GM12878 (cell line): ENCODE measurements around the gene CARHSP1. TPM values are rescaled to one million over a fixed set of nuclear protein-coding genes. Genes with fewer than 3 reads are reported as not detected.

ENCODE experiments used
- ATAC-seq: fragments of 200-7000 bp; cut with Tn5 transposase; 3 replicates; pipeline ENCODE4 v1.9.1; 2020; ENCODE audit warnings: mild to moderate bottlenecking, moderate library complexity
- BruUV-seq: library from RNA; stranded (reverse); fragments of 400-500 nt; replicated peaks from 2 replicates; lab custom pipeline; 2021; lab: Mats Ljungman, UMichigan
- CTCF ChIA-PET: fragments of 300-600 bp; sonication (Branson Sonifier 250); formaldehyde crosslinking; extraction: SDS; loops from one replicate; lab custom pipeline; 2021; ENCODE audit warnings: inconsistent platforms; lab: Yijun Ruan, JAX
- POLR2A ChIA-PET: fragments of 350-600 bp; formaldehyde crosslinking; extraction: SDS; loops from one replicate; lab custom pipeline; 2021; ENCODE audit warnings: inconsistent platforms; lab: Charles Lee
- RAD21 ChIA-PET: fragments of 300-600 bp; sonication (Branson Sonifier 250); formaldehyde crosslinking; loops from one replicate; lab custom pipeline; 2023; ENCODE audit warnings: antibody characterized with exemption; ENCODE audit not compliant: unreplicated experiment; lab: Charles Lee
- SMC1A ChIA-PET: fragments of 300-600 bp; sonication (Branson Sonifier 250); formaldehyde crosslinking; loops from one replicate; lab custom pipeline; 2023; ENCODE audit not compliant: unreplicated experiment, uncharacterized antibody; lab: Charles Lee
- DNase-seq: peaks from one replicate; pipeline ENCODE4 v3.0.0-alpha.2; 2011; ENCODE audit warnings: low read depth, low spot score
- FAIRE-seq: peaks from 3 replicates; lab custom pipeline; 2011; peaks lifted over from hg19 to GRCh38; lab: Jason Lieb, UNC
- H2AFZ ChIP-seq: 2 replicates; pipeline ENCODE4 v1.6.0; 2011; ENCODE audit warnings: low read depth, low read length, control low read depth; ENCODE audit not compliant: control insufficient read depth
- H3K27ac ChIP-seq: 2 replicates; pipeline ENCODE4 v1.5.1; 2011; ENCODE audit warnings: control low read depth; ENCODE audit not compliant: control insufficient read depth, insufficient read depth
- H3K27me3 ChIP-seq, 2 experiments: replicated peaks in 1 of 2; 2 replicates each; pipeline versions ENCODE4 v1.6.0 to v1.6.1; 2011; ENCODE audit warnings: low read length in 1 of 2; ENCODE audit not compliant: control insufficient read depth in 2 of 2, insufficient read depth in 2 of 2
- H3K36me3 ChIP-seq, 2 experiments: 2 replicates each; pipeline ENCODE4 v1.5.1; 2011; ENCODE audit warnings: low read length in 1 of 2; ENCODE audit not compliant: control insufficient read depth in 2 of 2, insufficient read depth in 2 of 2
- H3K4me1 ChIP-seq: 2 replicates; pipeline ENCODE4 v1.6.1; 2011; ENCODE audit warnings: mild to moderate bottlenecking, low read length, moderate library complexity, mixed read lengths; ENCODE audit not compliant: control insufficient read depth, insufficient read depth
- H3K4me2 ChIP-seq: 2 replicates; pipeline ENCODE4 v1.6.0; 2011; ENCODE audit warnings: control low read depth; ENCODE audit not compliant: control insufficient read depth, insufficient read depth
- H3K4me3 ChIP-seq: fragments of 200-600 bp; sonication (generic); 2 replicates; pipeline ENCODE4 v1.5.1; 2016
- H3K79me2 ChIP-seq: 2 replicates; pipeline ENCODE4 v1.6.0; 2011; ENCODE audit warnings: low read length; ENCODE audit not compliant: control insufficient read depth, insufficient read depth
- H3K9ac ChIP-seq: 2 replicates; pipeline ENCODE4 v1.8.0; 2011; ENCODE audit warnings: low read length, control low read depth, mixed read lengths; ENCODE audit not compliant: control insufficient read depth, insufficient read depth
- H3K9me3 ChIP-seq: replicated peaks from 3 replicates; pipeline ENCODE4 v1.5.1; 2011; ENCODE audit warnings: mild to moderate bottlenecking, low read length; ENCODE audit not compliant: control insufficient read depth, insufficient read depth
- H4K20me1 ChIP-seq: 2 replicates; pipeline ENCODE4 v1.6.0; 2011; ENCODE audit not compliant: control insufficient read depth, insufficient read depth
- CHD2 ChIP-seq: IDR thresholded peaks from 2 replicates; pipeline ENCODE4 v1.6.1; 2011; ENCODE audit warnings: low read depth, low read length, improper control_type of control experiment, borderline replicate concordance
- CTCF ChIP-seq, 3 experiments: IDR thresholded peaks in 2 of 3; conservative IDR thresholded peaks in 1 of 3; 2 replicates each; pipeline ENCODE4 v1.5.1; 2011; ENCODE audit warnings: low read depth in 3 of 3, low read length in 3 of 3, mild to moderate bottlenecking in 3 of 3, control low read depth in 2 of 3, moderate library complexity in 2 of 3, inconsistent platforms in 1 of 3, mixed read lengths in 1 of 3; ENCODE audit not compliant: control insufficient read depth in 2 of 3, insufficient read depth in 1 of 3; ENCODE audit errors: extremely low read depth in 1 of 3
- DPF2 ChIP-seq: fragments of 450-650 bp; IDR thresholded peaks from 2 replicates; pipeline ENCODE4 v1.6.1; 2017; ENCODE audit warnings: mild to moderate bottlenecking
- EP300 ChIP-seq, 2 experiments: fragments of 150-350 bp in 1 of 2; IDR thresholded peaks; 2 replicates each; pipeline ENCODE4 v1.6.1; 2011 to 2012; ENCODE audit warnings: low read depth in 2 of 2, low read length in 2 of 2, borderline replicate concordance in 1 of 2, improper control_type of control experiment in 1 of 2, inconsistent platforms in 1 of 2; ENCODE audit not compliant: control insufficient read depth in 1 of 2
- IKZF2 ChIP-seq, 2 experiments: fragments of 450-650 bp; IDR thresholded peaks; 2 replicates each; pipeline ENCODE4 v1.6.1; 2017; ENCODE audit warnings: mild to moderate bottlenecking in 2 of 2, moderate library complexity in 2 of 2
- MEF2B ChIP-seq: fragments of 450-650 bp; IDR thresholded peaks from 2 replicates; pipeline ENCODE4 v1.6.1; 2018; ENCODE audit warnings: mild to moderate bottlenecking, moderate library complexity; ENCODE audit not compliant: partially characterized antibody, poor library complexity, severe bottlenecking
- NR2C1 ChIP-seq: fragments of 450-650 bp; IDR thresholded peaks from 2 replicates; pipeline ENCODE4 v1.6.1; 2017; ENCODE audit warnings: antibody characterized with exemption, mild to moderate bottlenecking, moderate library complexity
- POU2F2 ChIP-seq: IDR thresholded peaks from 3 replicates; pipeline ENCODE4 v1.6.1; 2011; ENCODE audit warnings: low read depth, mild to moderate bottlenecking, low read length, borderline replicate concordance
- SIN3A ChIP-seq: IDR thresholded peaks from 2 replicates; pipeline ENCODE4 v1.6.1; 2012; ENCODE audit warnings: low read depth, low read length, improper control_type of control experiment
- SKIL ChIP-seq: fragments of 450-650 bp; IDR thresholded peaks from 2 replicates; pipeline ENCODE4 v1.6.1; 2017; ENCODE audit warnings: mild to moderate bottlenecking, low read depth, inconsistent platforms; ENCODE audit not compliant: poor library complexity, severe bottlenecking
- ZNF687 ChIP-seq: fragments of 450-650 bp; IDR thresholded peaks from 2 replicates; pipeline ENCODE4 v1.6.1; 2017; ENCODE audit warnings: mild to moderate bottlenecking, moderate library complexity
- ZSCAN29 ChIP-seq: fragments of 450-650 bp; IDR thresholded peaks from 2 replicates; pipeline ENCODE4 v1.6.1; 2017; ENCODE audit warnings: mild to moderate bottlenecking, moderate library complexity
- WGBS: methylation state at CpG from one replicate; pipeline ENCODE4 v1.1.6; 2016; ENCODE audit warnings: low lambda C conversion rate; ENCODE audit not compliant: insufficient replicate concordance, insufficient coverage; ENCODE audit errors: missing lambda C conversion rate; 5-methylcytosine and 5-hydroxymethylcytosine counted together
- in situ Hi-C: fragments of 300-500 bp; cut with MboI; formaldehyde crosslinking; loops from 9 replicates; pipeline ENCODE4 v1.14.3; 2018; ENCODE audit warnings: mixed read lengths
- intact Hi-C: fragments of 100-400 bp; cut with micrococcal nuclease; formaldehyde crosslinking; loops from one replicate; pipeline ENCODE4 v1.14.2; 2022; ENCODE audit not compliant: unreplicated experiment
- polyA plus RNA-seq, 11 experiments: library from polyadenylated mRNA; depleted of rRNA in 4 of 11; unstranded in 6 of 11; stranded (reverse) in 5 of 11; fragments of >200 nt; fragmentation: Nextera tagmentation in 4 of 11; fragmentation: Illumina TruSeq in 1 of 11; extraction: Ambion mirVana in 4 of 11; extraction: Trizol in 1 of 11; gene quantifications; 1 replicate in 1 of 11; 2 replicates in 10 of 11; pipeline versions ENCODE4 v1.2.1 to v1.2.3, GENCODE V29; 2011 to 2016; ENCODE audit warnings: inconsistent platforms in 2 of 11, missing spikeins in 2 of 11, low read depth in 1 of 11
- total RNA-seq, 4 experiments: library from RNA; depleted of rRNA in 3 of 4; stranded (reverse); fragments of >200 nt in 3 of 4; fragmentation: Illumina TruSeq in 1 of 4; extraction: Trizol in 1 of 4; gene quantifications; 2 replicates each; pipeline versions ENCODE4 v1.2.1 to v1.2.3, GENCODE V29; 2013 to 2021

The CARHSP1 gene
- total and polyA plus RNA-seq, 10 of the 15 experiments (the other 5 are each of a cell fraction or from before 2014, with no cell fraction given), result 5.5 to 112 (median 67.0) TPM

- TF ChIP-seq EP300 (IDR thresholded peaks at IDR 0.05; ENCODE audit: borderline replicate concordance in 1 of 2, control insufficient read depth in 1 of 2, low read depth in 2 of 2, low read length in 2 of 2), result no peak
- no peak for TF ChIP-seq DPF2
- TF ChIP-seq NR2C1, result no peak
- TF ChIP-seq ZSCAN29, result no peak
Observed at GRCh38 chr16:8900343-8900742, 31.5 kb upstream of the CARHSP1 start (continued).

- in situ Hi-C loops, result loop anchor here (5.0 kb wide), 1 partner anchor 232 kb away; no protein-coding TSS in a partner anchor
- no TSS peak for BruUV-seq
- CTCF ChIA-PET, result interaction anchor here (0.7 to 4.4 kb wide), 21 partner anchors 8 to 333 kb away, joined by 3 to 20 read pairs (median 4); partner anchors contain the start of gene LITAFD
- H3K36me3 ChIP-seq, result peaks cover 41 to 75% of the 10 kb centered on the region in 2 experiments
- H3K27ac ChIP-seq, result peak overlapping the region; percentile 18; the same call in 1 of the 2 replicates
- ATAC-seq, result peak; percentile 90
- WGBS, result 54% methylated on average over 9 of the region's 9 CpGs
- H3K27me3 ChIP-seq, result no peaks in the 10 kb centered on the region
- intact Hi-C loops, result no loop called here
- H2AFZ ChIP-seq, result no peak overlapping the region
- peaks cover 5% of the 10 kb centered on the region for H3K4me1 ChIP-seq
- no peak overlapping the region for H3K4me2 ChIP-seq
- POLR2A ChIA-PET, result interaction anchor here (1.5 kb wide), 1 partner anchor 48 kb away, joined by 3 read pairs; no protein-coding TSS in a partner anchor
- FAIRE-seq, result no peak
- no peaks in the 10 kb centered on the region for H3K79me2 ChIP-seq
- SMC1A ChIA-PET, result interaction anchor here (1.0 to 4.3 kb wide), 12 partner anchors 9 to 240 kb away, joined by 3 to 28 read pairs (median 4); no protein-coding TSS in a partner anchor
- no peaks in the 10 kb centered on the region for H4K20me1 ChIP-seq
- no peaks in the 10 kb centered on the region for H3K9me3 ChIP-seq
- H3K4me3 ChIP-seq, result no peak overlapping the region
- DNase-seq, result no peak
- no peak overlapping the region for H3K9ac ChIP-seq
- RAD21 ChIA-PET, result interaction anchor here (0.6 to 3.5 kb wide), 7 partner anchors 8 to 240 kb away, joined by 3 to 14 read pairs (median 4); partner anchors contain the start of gene CARHSP1
- TF ChIP-seq SKIL (peak; percentile 18), CHD2 (no peak), POU2F2 (0 out of 3 replicates have a peak, but pooled peaks have one; percentile 19), CTCF (IDR thresholded peaks at IDR 0.05 in 2 of 3, conservative IDR thresholded peaks at IDR 0.05 in 1 of 3; ENCODE audit: control insufficient read depth in 2 of 3, extremely low read depth in 1 of 3, insufficient read depth in 1 of 3, low read depth in 3 of 3, low read length in 3 of 3) (peak in 1 of 3 experiments; percentile 31; a peak in 1 of 6 replicates), MEF2B (peak; percentile 46), SIN3A (no peak), ZNF687 (0 out of 2 replicates have a peak, but pooled peaks have one; percentile 46), IKZF2 (IDR thresholded peaks at IDR 0.05) (0 out of 4 replicates have a peak, but pooled peaks have one; percentile 13 to 24)
Observed at GRCh38 chr16:8899709-8900317, 31.0 kb upstream of the CARHSP1 start.
